Fibroblast of lung (primary cell): ENCODE measurements around the gene PLAC8L1.

ENCODE experiments used
- EZH2 ChIP-seq: IDR thresholded peaks from 2 replicates; pipeline ENCODE4 v1.5.1; 2012; ENCODE audit warnings: low read length, control low read depth, mild to moderate bottlenecking; ENCODE audit errors: missing control alignments
- TF ChIP-seq, protein P1 (sequence below), 2 donors: IDR thresholded peaks in 1 of 2; conservative IDR thresholded peaks in 1 of 2; 1 replicate in 1 of 2; 2 replicates in 1 of 2; pipeline ENCODE4 v1.5.1; 2011 to 2012; ENCODE audit warnings: low read length in 2 of 2, control low read depth in 1 of 2, inconsistent platforms in 1 of 2, low read depth in 1 of 2, mild to moderate bottlenecking in 1 of 2

- TF ChIP-seq, protein P1, sequence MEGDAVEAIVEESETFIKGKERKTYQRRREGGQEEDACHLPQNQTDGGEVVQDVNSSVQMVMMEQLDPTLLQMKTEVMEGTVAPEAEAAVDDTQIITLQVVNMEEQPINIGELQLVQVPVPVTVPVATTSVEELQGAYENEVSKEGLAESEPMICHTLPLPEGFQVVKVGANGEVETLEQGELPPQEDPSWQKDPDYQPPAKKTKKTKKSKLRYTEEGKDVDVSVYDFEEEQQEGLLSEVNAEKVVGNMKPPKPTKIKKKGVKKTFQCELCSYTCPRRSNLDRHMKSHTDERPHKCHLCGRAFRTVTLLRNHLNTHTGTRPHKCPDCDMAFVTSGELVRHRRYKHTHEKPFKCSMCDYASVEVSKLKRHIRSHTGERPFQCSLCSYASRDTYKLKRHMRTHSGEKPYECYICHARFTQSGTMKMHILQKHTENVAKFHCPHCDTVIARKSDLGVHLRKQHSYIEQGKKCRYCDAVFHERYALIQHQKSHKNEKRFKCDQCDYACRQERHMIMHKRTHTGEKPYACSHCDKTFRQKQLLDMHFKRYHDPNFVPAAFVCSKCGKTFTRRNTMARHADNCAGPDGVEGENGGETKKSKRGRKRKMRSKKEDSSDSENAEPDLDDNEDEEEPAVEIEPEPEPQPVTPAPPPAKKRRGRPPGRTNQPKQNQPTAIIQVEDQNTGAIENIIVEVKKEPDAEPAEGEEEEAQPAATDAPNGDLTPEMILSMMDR (conservative IDR thresholded peaks at IDR 0.05 in 1 of 2, IDR thresholded peaks at IDR 0.05 in 1 of 2; ENCODE audit: low read depth in 1 of 2, low read length in 2 of 2): no peak
- no peak for TF ChIP-seq EZH2
Measured at GRCh38 chr5:146111409-146111808, 6.0 kb upstream of the PLAC8L1 start.
